Measurements from ENCODE around the gene ALG8.

- TF ChIP-seq, protein P1, sequence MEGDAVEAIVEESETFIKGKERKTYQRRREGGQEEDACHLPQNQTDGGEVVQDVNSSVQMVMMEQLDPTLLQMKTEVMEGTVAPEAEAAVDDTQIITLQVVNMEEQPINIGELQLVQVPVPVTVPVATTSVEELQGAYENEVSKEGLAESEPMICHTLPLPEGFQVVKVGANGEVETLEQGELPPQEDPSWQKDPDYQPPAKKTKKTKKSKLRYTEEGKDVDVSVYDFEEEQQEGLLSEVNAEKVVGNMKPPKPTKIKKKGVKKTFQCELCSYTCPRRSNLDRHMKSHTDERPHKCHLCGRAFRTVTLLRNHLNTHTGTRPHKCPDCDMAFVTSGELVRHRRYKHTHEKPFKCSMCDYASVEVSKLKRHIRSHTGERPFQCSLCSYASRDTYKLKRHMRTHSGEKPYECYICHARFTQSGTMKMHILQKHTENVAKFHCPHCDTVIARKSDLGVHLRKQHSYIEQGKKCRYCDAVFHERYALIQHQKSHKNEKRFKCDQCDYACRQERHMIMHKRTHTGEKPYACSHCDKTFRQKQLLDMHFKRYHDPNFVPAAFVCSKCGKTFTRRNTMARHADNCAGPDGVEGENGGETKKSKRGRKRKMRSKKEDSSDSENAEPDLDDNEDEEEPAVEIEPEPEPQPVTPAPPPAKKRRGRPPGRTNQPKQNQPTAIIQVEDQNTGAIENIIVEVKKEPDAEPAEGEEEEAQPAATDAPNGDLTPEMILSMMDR (IDR thresholded peaks at IDR 0.05): no peak
- TF ChIP-seq EZH2 (IDR thresholded peaks at IDR 0.05): no peak
These were observed 77.5 kb downstream of the ALG8 start for GRCh38 chr11:78061921-78062311.
